ENCODE results near the gene SCFD2.
"Not testable (repeated sequence)": the region's sequence is repeated elsewhere in the genome, so short reads cannot be mapped to it uniquely, and the experiment has no call there.

Gene SCFD2

GRCh38 chr4:53280846-53281245 is 85.0 kb downstream of the SCFD2 start:
- Mint-ChIP-seq H3K27ac (no peak overlapping the region), H3K4me3 (no peak overlapping the region), H3K4me1 (peaks cover 15% of the 10 kb centered on the region), H3K9me3 (no peaks in the 10 kb centered on the region), H3K36me3 (ENCODE audit: low read depth) (no peaks in the 10 kb centered on the region), H3K27me3 (ENCODE audit: low read depth) (no peaks in the 10 kb centered on the region)
- TF ChIP-seq CTCF (IDR thresholded peaks at IDR 0.05; ENCODE audit: unreplicated experiment in 3 of 3) = no peak

- Mint-ChIP-seq H3K36me3 (ENCODE audit: low read depth) (no peaks in the 10 kb centered on the region), H3K4me1 (no peaks in the 10 kb centered on the region), H3K4me3 (no peak overlapping the region), H3K9me3 (no peaks in the 10 kb centered on the region), H3K27ac (no peak overlapping the region), H3K27me3 (ENCODE audit: low read depth) (no peaks in the 10 kb centered on the region)
- TF ChIP-seq CTCF (IDR thresholded peaks at IDR 0.05; ENCODE audit: unreplicated experiment in 3 of 3) = no peak
Observed at GRCh38 chr4:53274609-53275268, 91.1 kb downstream of the SCFD2 start.

- Mint-ChIP-seq H3K27me3 (ENCODE audit: low read depth) (no peaks in the 10 kb centered on the region), H3K4me1 (no peaks in the 10 kb centered on the region), H3K36me3 (ENCODE audit: low read depth) (peaks cover under 1% of the 10 kb centered on the region), H3K9me3 (no peaks in the 10 kb centered on the region), H3K27ac (no peak overlapping the region), H3K4me3 (no peak overlapping the region)
- no peak for TF ChIP-seq CTCF (IDR thresholded peaks at IDR 0.05; ENCODE audit: unreplicated experiment in 3 of 3)
Observed at GRCh38 chr4:53273726-53274125, 92.1 kb downstream of the SCFD2 start.

- H3K4me3 Mint-ChIP-seq = no peak overlapping the region
- no peak overlapping the region for H3K27ac Mint-ChIP-seq
- H3K27me3 Mint-ChIP-seq (ENCODE audit: low read depth) = no peaks in the 10 kb centered on the region
- H3K4me1 Mint-ChIP-seq = no peaks in the 10 kb centered on the region
- H3K9me3 Mint-ChIP-seq = peaks cover 13% of the 10 kb centered on the region
- no peak for TF ChIP-seq CTCF (IDR thresholded peaks at IDR 0.05; ENCODE audit: unreplicated experiment in 3 of 3)
- H3K36me3 Mint-ChIP-seq (ENCODE audit: low read depth) = peaks cover 17% of the 10 kb centered on the region
Observed at GRCh38 chr4:53267026-53267425, 98.8 kb downstream of the SCFD2 start.

- Mint-ChIP-seq H3K36me3 (ENCODE audit: low read depth) (peaks cover 17% of the 10 kb centered on the region), H3K9me3 (peaks cover 38% of the 10 kb centered on the region)
- H3K27me3 Mint-ChIP-seq (ENCODE audit: low read depth); H3K4me3 Mint-ChIP-seq; H3K4me1 Mint-ChIP-seq; H3K27ac Mint-ChIP-seq: not testable (repeated sequence)
Observed at GRCh38 chr4:53255986-53256385, 109.9 kb downstream of the SCFD2 start.

GRCh38 chr4:53240573-53240972 is 125.3 kb downstream of the SCFD2 start:
- H3K27ac Mint-ChIP-seq = no peak overlapping the region

GRCh38 chr4:53238352-53238751 is 127.5 kb downstream of the SCFD2 start:
- H3K4me3 Mint-ChIP-seq; H3K4me1 Mint-ChIP-seq; H3K27ac Mint-ChIP-seq; H3K27me3 Mint-ChIP-seq (ENCODE audit: low read depth): not testable (repeated sequence)
- peaks cover 11% of the 10 kb centered on the region for H3K36me3 Mint-ChIP-seq (ENCODE audit: low read depth)
- peaks cover 25% of the 10 kb centered on the region for H3K9me3 Mint-ChIP-seq

More at GRCh38 chr4:53240573-53240972, 125.3 kb downstream of the SCFD2 start:
- Mint-ChIP-seq H3K27me3 (ENCODE audit: low read depth) (no peaks in the 10 kb centered on the region), H3K4me1 (no peaks in the 10 kb centered on the region), H3K36me3 (ENCODE audit: low read depth) (peaks cover 16% of the 10 kb centered on the region), H3K9me3 (peaks cover 40% of the 10 kb centered on the region), H3K4me3 (no peak overlapping the region)
- TF ChIP-seq CTCF (IDR thresholded peaks at IDR 0.05; ENCODE audit: unreplicated experiment in 3 of 3) = no peak

- Mint-ChIP-seq H3K9me3 (peaks cover 20% of the 10 kb centered on the region), H3K36me3 (ENCODE audit: low read depth) (peaks cover 11% of the 10 kb centered on the region)
- H3K4me3 Mint-ChIP-seq; H3K4me1 Mint-ChIP-seq; H3K27me3 Mint-ChIP-seq (ENCODE audit: low read depth); H3K27ac Mint-ChIP-seq: not testable (repeated sequence)
Observed at GRCh38 chr4:53237811-53238210, 128.1 kb downstream of the SCFD2 start.

- Mint-ChIP-seq H3K4me1 (peaks cover 13% of the 10 kb centered on the region), H3K9me3 (peaks cover 14% of the 10 kb centered on the region), H3K36me3 (ENCODE audit: low read depth) (peaks cover 11% of the 10 kb centered on the region)
- not testable (repeated sequence) for H3K27me3 Mint-ChIP-seq (ENCODE audit: low read depth); H3K4me3 Mint-ChIP-seq; H3K27ac Mint-ChIP-seq
Observed at GRCh38 chr4:53236624-53237023, 129.2 kb downstream of the SCFD2 start.

Measured in nephron (organoid).